ENCODE results near the gene WIZ. TPM values are rescaled to one million over a fixed set of nuclear protein-coding genes. Genes with fewer than 3 reads are reported as not detected.

The WIZ gene
- total RNA-seq, 1 donor from 2014 or later: 34.1 TPM

DNA sequence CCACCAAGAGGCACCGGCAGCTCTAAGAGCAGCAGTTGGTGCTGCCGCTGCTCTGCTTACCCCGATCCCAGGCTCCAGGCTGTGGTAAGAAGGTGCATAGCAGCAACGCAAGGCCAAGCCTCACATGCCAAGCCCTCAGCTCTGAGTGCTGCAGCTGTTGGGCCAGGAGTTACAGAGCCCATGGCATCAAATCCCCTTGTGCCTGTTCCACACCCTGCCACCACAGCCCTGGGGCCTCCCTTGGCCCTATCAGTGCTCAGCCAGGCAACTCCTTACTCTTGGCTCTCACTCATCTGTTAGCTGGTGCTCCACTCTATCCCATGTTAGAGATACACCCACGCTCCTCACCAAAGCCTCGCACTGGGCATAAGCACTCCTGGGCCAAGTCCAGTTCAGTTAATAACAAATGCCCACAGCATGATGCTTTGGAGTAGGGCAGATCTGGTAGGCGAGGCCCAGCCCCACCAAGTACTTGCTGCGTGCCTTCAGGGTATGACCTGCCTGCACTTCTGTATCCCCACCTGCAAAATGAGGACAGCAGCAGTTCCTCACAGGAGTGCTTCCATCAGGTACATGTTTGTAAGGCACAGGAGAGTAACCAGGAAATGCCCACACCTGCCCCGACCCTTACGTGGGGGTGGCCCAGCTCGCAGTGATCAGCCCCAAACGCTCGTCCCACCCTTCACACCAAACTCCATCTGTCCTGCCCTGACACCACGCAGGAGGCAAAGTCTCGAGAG, 47.2 kb downstream of the WIZ start:
- CTCF ChIA-PET: no interaction called here
- Mint-ChIP-seq H3K4me1 (peaks cover 29% of the 10 kb centered on the region), H3K27ac (no peak overlapping the region), H3K9me3 (no peaks in the 10 kb centered on the region), H3K27me3 (no peaks in the 10 kb centered on the region), H3K4me3 (no peak overlapping the region), H3K36me3 (ENCODE audit: low read depth) (peaks cover 75% of the 10 kb centered on the region)
- no peak for TF ChIP-seq CTCF (IDR thresholded peaks at IDR 0.05)
- DNase-seq: no peak
- POLR2A ChIA-PET: no interaction called here
- ATAC-seq (ENCODE audit: low read depth): no peak
- intact Hi-C loops (cut with micrococcal nuclease): no loop called here

DNA sequence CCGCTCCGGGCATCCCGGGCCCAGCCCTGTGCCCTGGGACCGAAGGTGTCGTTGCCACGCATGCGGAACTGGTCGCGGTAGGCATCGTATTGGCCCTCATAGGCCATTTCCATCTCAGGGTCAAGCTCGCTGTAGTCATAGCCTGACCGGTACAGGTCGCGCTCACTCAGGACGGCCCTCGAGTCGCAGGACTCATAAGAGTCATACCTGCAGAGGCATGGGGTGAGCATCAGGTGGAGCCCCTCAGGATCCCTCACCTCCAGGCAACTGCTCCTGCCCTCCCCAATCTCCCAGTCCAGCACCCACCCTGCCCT, 48.4 kb downstream of the WIZ start:
- peaks cover 22% of the 10 kb centered on the region for H3K4me1 Mint-ChIP-seq
- peaks cover 78% of the 10 kb centered on the region for H3K36me3 Mint-ChIP-seq (ENCODE audit: low read depth)
- ChIA-PET POLR2A (no interaction called here), CTCF (no interaction called here)
- TF ChIP-seq CTCF (IDR thresholded peaks at IDR 0.05): no peak
- no peak overlapping the region for H3K27ac Mint-ChIP-seq
- H3K9me3 Mint-ChIP-seq: no peaks in the 10 kb centered on the region
- H3K27me3 Mint-ChIP-seq: no peaks in the 10 kb centered on the region
- intact Hi-C loops (cut with micrococcal nuclease): no loop called here
- no peak for ATAC-seq (ENCODE audit: low read depth)
- H3K4me3 Mint-ChIP-seq: no peak overlapping the region
- DNase-seq: no peak

DNA sequence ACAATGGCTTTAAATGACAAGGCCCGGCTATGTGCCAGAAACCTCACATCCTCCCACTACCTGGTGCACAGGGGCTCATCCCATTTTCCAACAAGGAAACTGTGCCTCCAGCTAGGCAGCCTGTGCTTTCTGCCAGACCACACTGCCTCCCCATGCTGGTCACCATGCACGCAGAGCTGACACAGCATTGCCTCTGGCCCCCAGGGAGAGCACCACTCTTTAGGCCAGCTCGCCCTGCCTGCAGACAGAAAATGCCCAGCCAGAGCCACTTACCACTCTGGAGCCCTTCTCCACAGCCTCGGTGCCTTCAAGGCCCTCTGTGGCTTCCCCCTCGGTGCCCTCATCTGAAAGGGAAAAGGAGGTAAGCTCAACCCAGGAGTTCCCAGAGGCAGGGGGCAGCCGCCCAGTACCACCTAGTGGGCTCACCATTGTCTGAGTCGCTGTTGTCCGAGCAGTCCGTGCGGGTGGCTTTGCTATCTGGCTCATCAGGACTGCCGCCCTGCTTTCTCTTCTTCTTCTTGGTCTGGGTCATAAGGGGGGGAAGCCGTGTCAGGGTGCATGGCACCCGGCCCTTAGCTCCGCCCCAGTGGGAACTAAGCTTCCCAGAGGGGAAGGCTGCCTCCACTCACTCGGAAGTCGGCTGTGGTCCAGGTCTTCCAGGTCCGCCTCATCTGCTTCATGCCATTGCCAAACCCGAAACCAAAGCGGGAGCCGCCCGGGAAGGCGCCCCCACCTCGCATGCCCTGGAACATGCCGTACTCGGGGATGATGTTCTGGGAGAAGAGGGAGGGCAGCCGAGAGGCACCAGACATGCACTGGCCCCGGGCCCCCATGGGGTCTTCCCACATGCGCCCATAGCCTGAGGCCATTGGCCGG, 49.0 kb downstream of the WIZ start:
- no peak overlapping the region for H3K4me3 Mint-ChIP-seq
- ATAC-seq (ENCODE audit: low read depth) (no peak), DNase-seq (no peak)
- peaks cover 79% of the 10 kb centered on the region for H3K36me3 Mint-ChIP-seq (ENCODE audit: low read depth)
- no peaks in the 10 kb centered on the region for H3K27me3 Mint-ChIP-seq
- POLR2A ChIA-PET: no interaction called here
- no peaks in the 10 kb centered on the region for H3K9me3 Mint-ChIP-seq
- CTCF ChIA-PET: no interaction called here
- H3K4me1 Mint-ChIP-seq: peaks cover 18% of the 10 kb centered on the region
- intact Hi-C loops (cut with micrococcal nuclease): no loop called here
- H3K27ac Mint-ChIP-seq: no peak overlapping the region
- TF ChIP-seq CTCF (IDR thresholded peaks at IDR 0.05): no peak

DNA sequence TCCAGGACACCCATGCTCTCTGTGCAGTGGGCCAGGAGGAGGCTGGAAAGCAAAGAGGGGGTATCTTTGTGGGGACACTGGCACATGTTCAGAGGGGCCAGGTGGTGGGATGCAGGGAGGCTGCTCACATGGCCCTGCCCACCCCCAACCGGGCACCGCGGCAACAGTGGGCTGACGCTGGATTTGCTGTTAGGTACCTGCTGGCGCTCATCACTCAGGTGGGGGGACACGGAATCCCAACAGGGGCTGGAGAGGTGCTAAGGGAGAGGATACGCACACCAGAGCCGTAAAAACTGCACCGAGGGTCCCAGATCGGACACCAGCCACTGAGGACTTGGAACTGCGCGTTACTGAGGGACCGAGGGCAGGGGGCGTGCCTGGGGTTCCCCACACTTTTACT, 50.1 kb downstream of the WIZ start:
- H3K9me3 Mint-ChIP-seq: no peaks in the 10 kb centered on the region
- no peak overlapping the region for H3K27ac Mint-ChIP-seq
- ChIA-PET POLR2A (no interaction called here), CTCF (no interaction called here)
- no peak overlapping the region for H3K4me3 Mint-ChIP-seq
- peaks cover 10% of the 10 kb centered on the region for H3K4me1 Mint-ChIP-seq
- peaks cover 81% of the 10 kb centered on the region for H3K36me3 Mint-ChIP-seq (ENCODE audit: low read depth)
- intact Hi-C loops (cut with micrococcal nuclease): no loop called here
- ATAC-seq (ENCODE audit: low read depth): no peak
- H3K27me3 Mint-ChIP-seq: no peaks in the 10 kb centered on the region
- TF ChIP-seq CTCF (IDR thresholded peaks at IDR 0.05): no peak
- DNase-seq: no peak

- peaks cover 80% of the 10 kb centered on the region for H3K36me3 Mint-ChIP-seq (ENCODE audit: low read depth)
These were observed 50.6 kb downstream of the WIZ start for GRCh38 chr19:15399234-15399515.

More at GRCh38 chr19:15399234-15399515, 50.6 kb downstream of the WIZ start:
- DNase-seq (no peak), ATAC-seq (ENCODE audit: low read depth) (no peak)
- no peak for TF ChIP-seq CTCF (IDR thresholded peaks at IDR 0.05)
- no peak overlapping the region for H3K4me3 Mint-ChIP-seq
- H3K27me3 Mint-ChIP-seq: no peaks in the 10 kb centered on the region
- peaks cover 5% of the 10 kb centered on the region for H3K4me1 Mint-ChIP-seq
- CTCF ChIA-PET: no interaction called here
- H3K9me3 Mint-ChIP-seq: no peaks in the 10 kb centered on the region
- intact Hi-C loops (cut with micrococcal nuclease): no loop called here
- POLR2A ChIA-PET: no interaction called here
- no peak overlapping the region for H3K27ac Mint-ChIP-seq
